Left lung (tissue), 10 donors: ENCODE results near the gene OXCT1. TPM values are rescaled to one million over a fixed set of nuclear protein-coding genes. Genes with fewer than 3 reads are reported as not detected.

ENCODE experiments used
- ATAC-seq: fragments of 200-7000 bp; cut with Tn5 transposase; one replicate; pipeline ENCODE4 v1.9.1; 2020; ENCODE audit warnings: moderate library complexity
- DNase-seq, 4 donors: peaks; one replicate each; pipeline ENCODE4 v3.0.0-alpha.2; 2013 to 2020
- H3K27ac ChIP-seq, 2 donors: fragments of 200-600 bp; sonication (generic) in 1 of 2; one replicate each; pipeline versions ENCODE4 v1.5.0 to v1.8.0; 2020 to 2021
- H3K27me3 ChIP-seq, 2 donors: fragments of 200-600 bp; sonication (generic) in 1 of 2; one replicate each; pipeline versions ENCODE4 v1.5.0 to v1.8.0; 2020 to 2021
- H3K36me3 ChIP-seq, 2 donors: fragments of 200-600 bp; sonication (generic) in 1 of 2; one replicate each; pipeline versions ENCODE4 v1.5.0 to v1.8.0; 2020 to 2021
- H3K4me1 ChIP-seq, 2 donors: fragments of 200-600 bp; one replicate each; pipeline ENCODE4 v1.8.0; 2021
- H3K4me3 ChIP-seq, 2 donors: fragments of 200-600 bp; sonication (generic) in 1 of 2; one replicate each; pipeline versions ENCODE4 v1.5.0 to v1.8.0; 2020 to 2021; ENCODE audit warnings: mild to moderate bottlenecking in 1 of 2
- H3K9me3 ChIP-seq, 2 donors: fragments of 200-600 bp; sonication (generic) in 1 of 2; one replicate each; pipeline versions ENCODE4 v1.5.0 to v1.8.0; 2020 to 2021
- intact Hi-C, 2 donors: fragments of 100-400 bp; cut with DNase I; formaldehyde crosslinking; loops; one replicate each; pipeline versions ENCODE4 v1.11.2 to v1.14.2; 2022
- polyA plus RNA-seq, 6 donors: library from polyadenylated mRNA; unstranded; fragments of 120-200 nt; gene quantifications; one replicate each; pipeline ENCODE4 v1.2.1, GENCODE V29; 2013; ENCODE audit not compliant: insufficient read length in 6 of 6
- total RNA-seq, 2 donors: library from RNA; stranded (reverse); fragmentation: NEBNext Ultra II Directional; extraction: Animal tissue kit (Norgen Biotek cat#: 25700); gene quantifications; one replicate each; pipeline ENCODE4 v1.2.1, GENCODE V29; 2021
- TF ChIP-seq, protein P1 (sequence below), 2 donors: fragments of 200-600 bp; sonication (generic) in 1 of 2; IDR thresholded peaks; one replicate each; pipeline versions ENCODE4 v1.5.0 to v1.8.0; 2021; ENCODE audit warnings: antibody characterized with exemption in 2 of 2
- donor health status: DM: no; HTN: yes; CAD: no.
- donor health status: DM: no; HTN: no; CAD: no.

Gene OXCT1
- total and polyA plus RNA-seq, 8 donors = 20.5 to 27.3 (median 23.4) TPM

- no peaks in the 10 kb centered on the region for H3K4me1 ChIP-seq
- TF ChIP-seq, protein P1, sequence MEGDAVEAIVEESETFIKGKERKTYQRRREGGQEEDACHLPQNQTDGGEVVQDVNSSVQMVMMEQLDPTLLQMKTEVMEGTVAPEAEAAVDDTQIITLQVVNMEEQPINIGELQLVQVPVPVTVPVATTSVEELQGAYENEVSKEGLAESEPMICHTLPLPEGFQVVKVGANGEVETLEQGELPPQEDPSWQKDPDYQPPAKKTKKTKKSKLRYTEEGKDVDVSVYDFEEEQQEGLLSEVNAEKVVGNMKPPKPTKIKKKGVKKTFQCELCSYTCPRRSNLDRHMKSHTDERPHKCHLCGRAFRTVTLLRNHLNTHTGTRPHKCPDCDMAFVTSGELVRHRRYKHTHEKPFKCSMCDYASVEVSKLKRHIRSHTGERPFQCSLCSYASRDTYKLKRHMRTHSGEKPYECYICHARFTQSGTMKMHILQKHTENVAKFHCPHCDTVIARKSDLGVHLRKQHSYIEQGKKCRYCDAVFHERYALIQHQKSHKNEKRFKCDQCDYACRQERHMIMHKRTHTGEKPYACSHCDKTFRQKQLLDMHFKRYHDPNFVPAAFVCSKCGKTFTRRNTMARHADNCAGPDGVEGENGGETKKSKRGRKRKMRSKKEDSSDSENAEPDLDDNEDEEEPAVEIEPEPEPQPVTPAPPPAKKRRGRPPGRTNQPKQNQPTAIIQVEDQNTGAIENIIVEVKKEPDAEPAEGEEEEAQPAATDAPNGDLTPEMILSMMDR (IDR thresholded peaks at IDR 0.05) = no peak
- H3K4me3 ChIP-seq = no peak overlapping the region
- no peaks in the 10 kb centered on the region for H3K9me3 ChIP-seq
- H3K27ac ChIP-seq = no peak overlapping the region
- intact Hi-C loops = no loop called here
- no peak for DNase-seq
- no peaks in the 10 kb centered on the region for H3K27me3 ChIP-seq
- H3K36me3 ChIP-seq = peaks cover 0 to 8% of the 10 kb centered on the region in 2 donors
- ATAC-seq = no peak
Observed at GRCh38 chr5:41764650-41765049, 105.6 kb downstream of the OXCT1 start.

GRCh38 chr5:41763574-41763973 lies 106.7 kb downstream of the OXCT1 start:
- Histone ChIP-seq H3K27me3 (no peaks in the 10 kb centered on the region), H3K4me1 (no peaks in the 10 kb centered on the region), H3K4me3 (no peak overlapping the region), H3K36me3 (peaks cover 0 to 8% of the 10 kb centered on the region in 2 donors), H3K27ac (no peak overlapping the region), H3K9me3 (no peaks in the 10 kb centered on the region)
- intact Hi-C loops = no loop called here
- DNase-seq (no peak), ATAC-seq (no peak)
- TF ChIP-seq, protein P1 (IDR thresholded peaks at IDR 0.05) = no peak

DNA sequence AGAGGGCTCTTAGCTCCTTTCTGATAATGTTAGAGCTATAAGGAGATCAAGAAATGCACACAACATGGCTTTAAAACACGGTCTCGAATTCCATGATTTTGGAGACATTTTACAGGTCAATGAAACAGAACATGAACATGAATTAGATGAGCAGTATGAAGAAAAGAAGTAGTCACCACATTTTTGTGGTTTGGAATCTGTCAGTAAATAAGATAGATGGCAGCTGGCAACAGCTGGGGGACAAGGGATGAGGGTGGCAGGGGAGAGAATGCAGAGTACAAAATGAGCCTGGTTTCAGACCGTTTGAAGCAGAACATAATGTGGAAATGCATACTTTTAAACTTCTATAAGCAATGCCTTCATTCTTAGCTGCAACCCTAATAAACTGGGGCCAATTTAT lies 107.1 kb downstream of the OXCT1 start:
- intact Hi-C loops = no loop called here
- Histone ChIP-seq H3K4me1 (no peaks in the 10 kb centered on the region), H3K27ac (no peak overlapping the region), H3K4me3 (no peak overlapping the region), H3K9me3 (no peaks in the 10 kb centered on the region), H3K36me3 (peaks cover 0 to 8% of the 10 kb centered on the region in 2 donors), H3K27me3 (no peaks in the 10 kb centered on the region)
- TF ChIP-seq, protein P1 (IDR thresholded peaks at IDR 0.05) = no peak
- ATAC-seq (no peak), DNase-seq (no peak)

DNA sequence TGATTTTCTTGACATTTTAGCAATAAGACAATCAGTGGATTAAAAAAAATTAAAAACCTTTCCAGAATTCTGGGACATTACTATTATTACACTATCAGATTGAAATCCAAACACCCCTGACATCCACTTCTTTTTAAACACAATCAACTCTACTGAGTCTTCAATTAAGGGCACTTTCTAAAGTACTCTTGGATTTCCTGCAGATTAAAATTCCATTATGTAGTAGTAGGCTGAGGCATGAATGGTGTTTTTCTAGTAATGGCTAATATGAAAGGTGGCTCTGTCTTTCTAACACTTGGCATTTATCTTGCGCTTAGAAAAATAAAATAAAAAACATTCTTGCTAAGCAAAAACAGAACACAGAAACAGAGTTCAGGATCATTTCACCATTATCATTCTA lies 107.8 kb downstream of the OXCT1 start:
- TF ChIP-seq, protein P1 (IDR thresholded peaks at IDR 0.05) = no peak
- Histone ChIP-seq H3K9me3 (no peaks in the 10 kb centered on the region), H3K4me1 (no peaks in the 10 kb centered on the region), H3K27me3 (no peaks in the 10 kb centered on the region), H3K4me3 (no peak overlapping the region), H3K27ac (no peak overlapping the region), H3K36me3 (peaks cover 0 to 8% of the 10 kb centered on the region in 2 donors)
- ATAC-seq = no peak
- no peak for DNase-seq
- intact Hi-C loops = no loop called here

GRCh38 chr5:41761663-41762062 lies 108.6 kb downstream of the OXCT1 start:
- DNase-seq = no peak
- no peak overlapping the region for H3K27ac ChIP-seq
- TF ChIP-seq, protein P1 (IDR thresholded peaks at IDR 0.05) = no peak
- H3K4me1 ChIP-seq = no peaks in the 10 kb centered on the region
- no peaks in the 10 kb centered on the region for H3K27me3 ChIP-seq
- H3K4me3 ChIP-seq = no peak overlapping the region
- no peaks in the 10 kb centered on the region for H3K9me3 ChIP-seq
- intact Hi-C loops = no loop called here
- H3K36me3 ChIP-seq = peaks cover 0 to 14% of the 10 kb centered on the region in 2 donors
- ATAC-seq = no peak
